GM18505 (cell line): Measurements from ENCODE around the gene CCDC102B.

ENCODE experiments used
- ATAC-seq: cut with Tn5 transposase; IDR thresholded peaks from one replicate; pipeline ENCODE4 v1.9.1; 2021; ENCODE audit not compliant: unreplicated experiment
- POLR2A ChIP-seq: IDR thresholded peaks from 4 replicates; pipeline ENCODE4 v1.6.1; 2011; ENCODE audit warnings: borderline replicate concordance; ENCODE audit not compliant: insufficient read depth, insufficient read length; ENCODE audit errors: extremely low read depth

The CCDC102B gene

DNA sequence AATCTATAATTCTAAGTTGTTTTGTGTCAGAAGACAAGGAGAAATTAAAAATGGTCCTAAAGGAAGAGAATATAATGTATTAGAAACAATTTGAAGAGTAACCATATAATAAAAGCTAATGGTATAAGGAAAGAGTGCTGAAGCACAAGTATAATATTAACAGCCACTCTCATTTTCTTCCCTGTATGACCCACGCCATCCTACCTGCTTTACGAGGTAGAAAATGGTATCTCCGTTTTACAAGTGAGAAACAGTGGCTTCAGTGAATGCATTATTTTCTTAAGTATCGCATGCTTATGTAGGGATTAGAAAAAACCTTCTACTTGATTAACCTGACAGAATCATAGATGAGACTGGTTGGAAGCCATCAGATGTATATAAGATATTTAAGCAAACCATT, 266.2 kb downstream of the CCDC102B start:
- no peak for TF ChIP-seq POLR2A
- ATAC-seq = no peak

DNA sequence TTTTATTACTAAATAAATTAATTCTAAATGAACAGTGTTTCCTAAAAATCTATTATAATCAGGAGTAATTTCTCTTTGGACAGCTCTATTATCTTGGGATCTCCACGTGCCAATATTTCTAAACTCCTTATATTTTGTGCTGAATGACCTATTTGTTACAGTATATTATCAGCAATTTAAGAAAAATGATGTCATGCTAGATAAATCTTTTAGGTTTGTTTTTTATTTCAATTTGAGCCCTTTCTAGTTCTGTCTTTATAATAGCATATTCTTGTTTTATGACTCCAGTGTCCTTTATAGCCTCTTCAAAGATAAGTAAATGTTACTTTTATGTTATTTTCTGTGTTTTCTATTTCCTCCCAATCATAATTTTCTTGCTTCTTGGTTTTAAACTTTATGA, 269.2 kb downstream of the CCDC102B start:
- TF ChIP-seq POLR2A = no peak
- no peak for ATAC-seq

DNA sequence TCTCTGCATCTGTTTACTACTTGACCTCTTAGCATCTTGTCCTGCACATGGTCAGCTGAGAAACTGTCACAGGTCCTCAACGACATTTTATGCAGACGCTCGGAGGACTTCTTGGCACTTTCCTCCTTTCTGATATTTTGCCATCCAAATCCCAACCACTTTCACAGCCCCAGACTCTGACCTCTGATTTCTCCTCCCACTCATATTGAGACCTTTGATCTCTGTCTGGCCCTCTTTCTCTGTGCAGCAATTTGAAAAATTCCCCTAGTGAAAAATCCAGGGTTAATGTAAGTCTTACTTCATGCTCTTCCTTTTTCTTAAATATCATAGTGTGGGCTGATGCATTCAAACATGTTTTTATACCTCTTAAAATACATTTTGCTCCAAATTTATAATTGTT, 273.8 kb downstream of the CCDC102B start:
- no peak for TF ChIP-seq POLR2A
- no peak for ATAC-seq

GRCh38 chr18:69081846-69082245, 284.0 kb downstream of the CCDC102B start:
- ATAC-seq = no peak
- no peak for TF ChIP-seq POLR2A

DNA sequence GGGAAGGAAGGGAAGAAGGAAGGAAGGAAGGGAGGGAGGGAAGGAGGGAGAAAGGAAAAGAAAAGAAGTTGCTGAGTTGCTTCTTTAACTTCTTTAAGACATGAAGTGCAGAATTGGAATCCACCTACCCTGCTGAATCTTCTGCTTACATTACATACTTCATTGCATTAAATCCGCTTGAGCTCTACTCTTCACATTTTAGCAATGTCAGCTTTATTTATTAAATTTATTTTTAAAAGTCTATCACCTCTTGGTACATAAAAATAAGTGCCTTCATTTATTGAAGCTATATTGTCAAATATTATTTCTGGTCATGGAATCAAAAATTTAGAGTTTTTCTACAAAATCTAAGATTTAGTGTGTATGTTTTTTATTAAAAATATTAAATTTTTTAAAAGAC, 284.6 kb downstream of the CCDC102B start:
- no peak for TF ChIP-seq POLR2A
- no peak for ATAC-seq

- no peak for TF ChIP-seq POLR2A
- no peak for ATAC-seq
Measured at GRCh38 chr18:69085951-69086350, 288.1 kb downstream of the CCDC102B start.

DNA sequence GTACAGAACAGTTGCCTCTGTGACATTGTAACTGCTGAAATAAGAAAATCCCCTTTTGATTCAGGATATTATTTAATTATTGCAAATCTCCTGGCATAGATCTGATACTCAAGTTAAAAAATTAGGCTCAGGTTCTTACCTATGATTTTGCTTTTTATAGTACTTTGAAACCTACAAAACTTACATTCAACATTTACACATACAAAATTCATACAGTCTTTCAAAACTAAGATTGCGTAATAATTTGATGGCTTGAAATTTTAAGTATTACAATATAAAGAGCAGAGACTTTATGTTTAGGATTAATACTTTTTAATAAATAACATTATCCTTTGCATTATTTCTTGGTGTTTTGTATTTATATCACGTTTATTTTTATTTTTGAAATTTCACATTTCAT, 291.1 kb downstream of the CCDC102B start:
- no peak for TF ChIP-seq POLR2A
- ATAC-seq = no peak

- ATAC-seq = peak; percentile 73
Measured at GRCh38 chr18:69097349-69097748, 299.5 kb downstream of the CCDC102B start.

GRCh38 chr18:69102959-69103358, 305.1 kb downstream of the CCDC102B start:
- ATAC-seq = no peak
- no peak for TF ChIP-seq POLR2A

More at GRCh38 chr18:69097349-69097748, 299.5 kb downstream of the CCDC102B start:
- TF ChIP-seq POLR2A = no peak
